DMS114 treated with DMSO at 0.1 percent for 48 hours (cell line): ENCODE results near the gene UBE2E2.
"Not testable (repeated sequence)": the region's sequence is repeated elsewhere in the genome, so short reads cannot be mapped to it uniquely, and the experiment has no call there.

Experiments
- DNase-seq: peaks from one replicate; lab custom pipeline; 2025; ENCODE audit not compliant: unreplicated experiment; lab: John Stamatoyannopoulos, UW

The UBE2E2 gene

DNA sequence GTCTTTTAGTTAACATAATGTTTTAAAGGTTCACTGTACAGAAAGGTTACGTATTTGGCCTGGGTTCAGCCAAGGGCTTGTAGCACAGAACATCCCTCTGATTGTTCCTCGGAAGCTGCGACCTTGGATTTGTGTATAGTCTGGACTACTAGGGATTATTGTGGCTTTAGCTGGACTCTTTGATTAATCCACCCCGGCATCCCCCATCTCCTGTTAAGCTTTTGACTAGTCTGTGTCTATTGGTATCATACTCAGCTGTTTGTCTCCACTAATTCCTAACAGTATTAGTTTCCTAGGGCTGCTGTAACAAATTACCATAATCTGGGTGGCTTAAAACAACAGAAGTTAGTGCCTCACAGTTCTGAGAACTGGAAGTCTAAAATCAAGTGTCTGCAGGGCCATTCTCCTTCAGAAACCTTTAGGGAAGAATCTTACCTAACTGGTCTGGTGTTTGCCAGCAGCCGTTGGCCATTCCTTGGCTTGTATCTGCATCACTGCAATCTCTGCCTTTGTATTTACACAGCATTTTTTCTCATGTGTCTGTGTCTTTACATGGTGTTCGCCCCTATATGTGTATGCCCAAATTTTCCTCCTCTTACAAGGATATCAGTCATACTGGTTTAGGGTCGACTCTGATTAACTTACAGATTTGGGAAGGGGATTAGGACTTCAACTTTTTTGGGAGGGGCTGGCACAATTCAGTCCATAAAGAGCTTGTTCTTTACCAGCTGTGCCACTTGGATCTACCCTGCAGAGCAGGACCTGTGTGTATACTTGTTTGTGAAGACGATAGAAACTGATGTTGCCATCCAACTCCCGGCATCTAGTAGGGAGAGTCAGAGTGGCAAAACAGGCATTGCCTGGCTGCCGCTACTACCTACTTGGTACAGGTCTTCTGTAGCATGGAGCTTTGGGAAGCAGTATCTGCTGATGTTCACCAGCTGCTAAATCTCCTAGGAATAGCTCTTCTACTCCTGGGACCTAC, 117.8 kb downstream of the UBE2E2 start:
- no peak for DNase-seq

DNA sequence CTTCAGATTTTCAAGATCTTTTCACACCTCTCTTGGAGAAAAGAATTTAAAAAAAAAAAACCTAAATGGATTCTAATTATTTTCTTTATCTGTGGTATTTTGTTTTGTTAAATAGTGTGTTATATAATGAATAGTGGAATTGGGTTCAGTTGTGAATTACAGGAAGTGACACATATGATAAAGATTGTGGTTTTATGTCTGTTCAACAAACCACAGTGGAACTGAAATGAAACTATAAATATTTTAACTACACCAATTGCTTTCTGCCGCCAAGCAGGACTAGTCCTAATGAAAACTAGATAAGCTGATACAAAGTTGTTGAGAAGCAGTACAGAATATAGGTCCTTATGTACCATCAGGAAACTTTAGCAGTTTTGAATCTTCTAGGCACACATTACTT, 121.6 kb downstream of the UBE2E2 start:
- DNase-seq: no peak

DNA sequence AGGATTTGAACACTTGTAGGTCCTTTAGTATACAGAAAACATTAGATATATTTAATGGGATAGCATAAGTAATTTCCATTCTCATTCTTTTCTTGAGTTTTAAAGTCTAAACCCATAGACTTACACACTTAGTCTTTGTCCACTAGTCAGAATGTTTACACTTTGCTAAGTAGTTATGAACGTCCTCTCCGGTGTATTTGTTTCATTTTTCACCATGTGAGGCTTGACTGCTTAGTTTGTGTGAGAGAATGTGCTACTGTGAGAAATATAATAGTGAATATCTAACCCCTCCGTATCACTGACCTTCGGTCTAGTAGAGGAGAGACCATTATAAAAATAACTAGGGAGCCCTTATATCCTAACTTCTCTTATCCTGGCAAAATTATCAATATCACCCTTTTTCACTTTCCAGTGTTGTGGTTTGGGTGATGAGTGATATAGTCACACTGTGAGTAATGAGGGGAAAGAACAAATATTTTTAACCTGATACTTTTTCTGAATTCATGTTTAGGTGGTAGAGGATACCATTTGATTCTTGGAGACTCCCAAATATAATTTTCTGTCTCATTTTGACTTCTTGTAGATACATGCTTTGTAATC, 122.4 kb downstream of the UBE2E2 start:
- no peak for DNase-seq

DNA sequence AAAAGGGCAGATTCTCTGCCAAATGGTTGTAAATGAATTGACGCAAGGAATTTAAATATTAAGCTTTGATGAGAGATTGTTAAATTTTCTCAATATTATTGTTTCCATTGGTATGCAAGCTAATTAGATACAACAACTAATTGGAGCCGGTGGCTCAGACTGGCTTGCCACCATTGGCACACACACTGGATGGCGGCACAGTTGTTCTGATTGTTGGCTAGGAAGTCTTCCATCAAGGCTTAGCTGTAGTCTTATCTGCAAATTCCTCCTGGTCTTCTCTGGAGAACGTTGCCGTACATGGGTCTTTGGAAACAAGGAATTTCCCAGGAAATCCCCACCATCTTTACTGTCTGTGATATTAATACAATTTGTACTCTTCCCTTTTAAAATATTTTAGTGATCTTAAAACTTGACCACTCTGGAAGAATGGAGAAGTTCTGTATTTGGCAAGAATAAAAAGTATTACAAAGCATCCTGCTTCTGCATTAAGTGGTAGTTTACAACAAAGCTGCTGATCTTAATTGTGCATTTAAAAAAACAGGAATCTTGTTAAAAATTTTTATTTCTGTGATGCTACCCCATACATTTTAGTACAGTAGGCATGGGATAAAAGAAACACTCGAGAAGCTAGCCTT, 126.5 kb downstream of the UBE2E2 start:
- DNase-seq: no peak

DNA sequence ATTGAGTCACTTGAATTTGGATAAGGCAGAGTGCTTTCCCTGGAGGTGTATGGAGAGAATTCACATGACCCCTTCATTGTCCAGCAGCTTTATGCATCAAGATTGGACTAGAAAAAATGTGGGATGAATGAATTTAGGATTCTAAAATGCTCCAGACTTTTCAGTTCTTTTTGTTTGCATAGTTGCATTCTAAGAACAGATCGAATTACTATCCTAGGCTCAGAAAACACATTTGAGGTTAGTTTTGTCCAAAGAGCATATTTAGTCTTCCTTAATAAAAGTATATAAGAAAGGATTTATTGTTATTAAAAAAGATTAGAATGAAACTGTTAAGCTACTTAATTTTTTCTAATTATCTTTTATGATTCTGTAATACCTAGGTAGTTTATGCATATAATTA, 127.4 kb downstream of the UBE2E2 start:
- no peak for DNase-seq

DNA sequence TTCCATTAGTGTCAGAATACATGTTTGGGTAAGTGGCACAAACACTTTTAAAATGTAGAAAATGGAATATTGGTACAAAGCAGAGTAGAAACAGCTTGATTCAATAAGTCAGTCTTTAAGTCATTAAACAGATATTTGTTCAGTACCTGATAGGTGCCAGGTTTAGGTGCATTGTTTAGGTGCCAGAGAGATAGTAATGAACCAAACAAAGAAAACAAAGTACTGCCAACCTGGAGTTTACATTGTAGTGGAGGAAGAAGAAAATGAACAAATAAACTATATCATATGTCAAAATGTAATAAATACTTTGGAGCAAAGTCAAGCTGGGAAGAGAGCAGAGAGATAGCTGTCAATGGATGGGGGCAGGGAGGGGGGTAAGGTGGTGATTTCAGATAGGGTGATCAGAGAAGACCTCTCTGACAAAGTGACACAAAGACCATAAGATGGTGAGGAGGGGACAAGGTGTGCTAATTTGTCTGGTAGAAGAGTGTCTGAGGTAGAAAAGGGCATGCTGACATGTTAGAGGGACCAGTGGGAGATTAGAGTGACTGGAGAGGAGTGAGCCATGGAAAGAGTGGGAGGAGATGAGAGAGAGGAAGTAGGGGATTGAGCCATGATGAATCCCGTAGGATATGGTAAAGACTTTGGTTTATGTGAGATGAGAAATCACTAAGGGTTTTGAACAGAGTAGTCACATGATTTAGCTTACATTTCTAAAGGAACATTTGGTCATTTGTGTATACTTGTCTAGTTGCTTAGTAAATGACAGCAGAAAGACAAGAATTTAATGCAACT, 128.2 kb downstream of the UBE2E2 start:
- DNase-seq: no peak

DNA sequence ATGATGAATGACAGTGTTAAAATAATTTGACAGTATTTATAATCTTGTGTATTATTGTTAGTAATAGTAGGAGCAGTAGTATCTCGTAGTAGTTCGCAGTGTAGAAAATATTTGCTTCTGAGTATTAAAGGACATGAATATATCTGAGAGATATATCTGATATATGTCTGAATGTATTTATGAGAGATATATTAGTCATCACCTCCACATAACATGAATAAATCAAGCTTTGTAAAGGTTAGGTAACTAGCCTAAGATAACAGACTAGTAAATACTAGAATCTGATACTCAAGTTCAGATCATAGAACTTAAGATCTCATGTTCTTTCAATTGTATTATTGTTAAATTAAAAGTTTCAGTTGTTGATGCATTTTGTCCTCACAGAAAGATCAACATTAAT, 130.5 kb downstream of the UBE2E2 start:
- DNase-seq: no peak

DNA sequence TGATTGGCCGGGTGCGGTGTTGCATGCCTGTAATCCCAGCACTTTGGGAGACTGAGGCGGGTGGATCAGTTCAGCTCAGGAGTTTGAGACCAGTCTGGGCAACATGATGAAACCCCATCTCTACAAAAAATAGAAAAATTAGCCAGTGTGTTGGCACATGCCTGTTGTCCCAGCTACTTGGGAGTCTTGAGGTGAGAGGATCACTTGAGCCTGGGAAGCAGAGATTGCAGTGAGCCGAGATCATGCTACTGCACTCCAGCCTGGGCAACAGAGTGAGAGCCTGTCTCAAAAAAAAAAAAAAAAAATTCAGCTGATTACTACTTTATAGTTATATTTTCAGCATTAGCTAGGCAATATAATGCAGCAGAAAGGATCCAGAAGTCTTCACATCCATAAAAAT, 133.7 kb downstream of the UBE2E2 start:
- not testable (repeated sequence) for DNase-seq

DNA sequence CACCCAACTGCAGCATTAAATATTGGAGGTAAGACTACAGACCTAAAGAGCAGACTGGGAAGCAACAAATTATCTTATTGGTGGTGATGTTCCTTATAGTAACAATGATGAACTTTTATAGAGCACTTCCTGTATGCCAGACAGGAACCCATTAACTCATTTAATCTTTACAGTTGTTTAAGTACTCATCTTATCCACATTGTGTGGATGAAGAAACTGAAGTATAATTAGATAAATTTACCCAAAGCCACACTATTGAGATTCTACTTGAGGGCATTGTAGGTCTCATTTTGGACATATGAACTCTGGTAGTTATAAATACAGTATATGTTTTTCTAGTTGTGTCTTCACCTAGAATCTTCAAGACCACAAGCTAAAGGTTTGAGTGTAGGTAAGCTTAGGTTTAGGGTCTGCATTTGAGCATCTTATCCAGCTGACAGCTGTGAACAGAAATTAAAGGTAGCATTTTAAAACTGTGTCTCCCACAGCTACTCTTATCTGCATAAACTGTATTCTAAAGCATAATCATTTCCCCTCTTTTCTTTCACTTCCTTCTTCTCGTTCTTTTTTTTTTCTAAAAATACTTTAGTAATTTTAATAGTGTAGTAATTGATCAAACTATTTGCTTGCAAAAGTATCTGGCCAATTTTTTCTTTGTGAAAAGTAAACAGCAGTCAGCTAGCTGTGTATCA, 138.2 kb downstream of the UBE2E2 start:
- no peak for DNase-seq

DNA sequence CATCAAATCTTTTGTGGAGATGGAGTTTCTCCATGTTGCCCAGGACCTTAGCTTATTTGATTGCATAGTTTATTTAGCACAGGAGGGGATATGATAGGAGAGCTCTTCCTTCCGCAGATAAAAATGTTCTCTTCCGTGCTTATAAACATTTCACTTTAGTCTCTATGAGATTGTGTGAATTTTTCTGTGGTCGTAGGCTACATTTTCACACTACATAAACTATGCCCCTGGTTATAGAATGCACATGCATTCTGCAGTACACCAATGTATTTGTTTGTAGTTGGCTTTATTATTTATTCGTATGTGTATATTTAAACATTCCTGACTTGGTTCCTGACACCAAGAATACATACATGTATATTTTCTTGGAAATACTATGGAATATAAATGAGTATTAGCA, 139.2 kb downstream of the UBE2E2 start:
- no peak for DNase-seq

DNA sequence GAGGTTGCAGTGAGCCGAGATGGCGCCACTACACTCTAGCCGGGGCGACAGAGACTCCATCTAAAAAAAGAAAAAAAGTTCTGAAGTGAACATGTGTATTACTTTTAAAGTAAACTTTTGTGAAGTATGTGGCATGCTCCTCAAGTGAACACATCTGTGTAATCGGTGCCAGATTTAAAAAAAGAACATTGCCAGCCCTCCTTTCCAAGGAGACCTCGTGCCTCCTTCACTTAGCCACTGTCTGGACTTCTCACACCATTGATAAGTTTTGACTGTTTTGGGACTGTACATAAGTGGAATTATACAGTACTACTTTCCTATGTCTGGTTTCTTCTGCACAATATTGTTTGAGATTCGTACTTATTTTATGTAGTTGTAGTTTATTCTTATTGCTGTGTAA, 140.4 kb downstream of the UBE2E2 start:
- DNase-seq: no peak

DNA sequence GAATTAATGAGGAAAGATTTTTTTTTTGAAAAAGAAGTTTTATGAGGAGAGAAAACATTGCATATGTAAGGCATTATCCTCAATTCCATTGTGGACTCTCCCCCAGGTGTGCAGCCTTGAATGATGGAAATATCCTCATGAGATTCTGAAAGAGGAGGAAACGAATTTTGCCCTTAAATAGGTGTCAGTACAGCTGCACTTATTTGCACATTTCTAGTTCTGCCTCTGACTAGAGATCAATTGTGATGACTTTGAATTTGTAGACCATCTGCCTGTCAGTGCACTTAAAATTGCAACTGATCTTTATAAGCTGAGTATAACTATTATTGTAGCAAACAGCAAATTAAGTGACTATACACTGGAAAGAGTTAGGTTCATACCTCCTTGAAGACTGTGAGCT, 141.8 kb downstream of the UBE2E2 start:
- DNase-seq: no peak

DNA sequence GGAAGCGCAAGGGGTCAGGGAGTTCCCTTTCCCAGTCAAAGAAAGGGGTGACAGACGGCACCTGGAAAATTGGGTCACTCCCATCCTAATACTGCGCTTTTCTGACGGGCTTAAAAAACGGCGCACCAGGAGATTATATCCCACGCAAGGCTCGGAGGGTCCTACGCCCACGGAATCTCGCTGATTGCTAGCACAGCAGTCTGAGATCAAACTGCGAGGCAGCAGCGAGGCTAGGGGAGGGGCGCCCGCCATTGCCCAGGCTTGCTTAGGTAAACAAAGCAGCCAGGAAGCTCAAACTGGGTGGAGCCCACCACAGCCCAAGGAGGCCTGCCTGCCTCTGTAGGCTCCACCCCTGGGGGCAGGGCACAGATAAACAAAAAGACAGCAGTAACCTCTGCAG, 146.3 kb downstream of the UBE2E2 start:
- not testable (repeated sequence) for DNase-seq

DNA sequence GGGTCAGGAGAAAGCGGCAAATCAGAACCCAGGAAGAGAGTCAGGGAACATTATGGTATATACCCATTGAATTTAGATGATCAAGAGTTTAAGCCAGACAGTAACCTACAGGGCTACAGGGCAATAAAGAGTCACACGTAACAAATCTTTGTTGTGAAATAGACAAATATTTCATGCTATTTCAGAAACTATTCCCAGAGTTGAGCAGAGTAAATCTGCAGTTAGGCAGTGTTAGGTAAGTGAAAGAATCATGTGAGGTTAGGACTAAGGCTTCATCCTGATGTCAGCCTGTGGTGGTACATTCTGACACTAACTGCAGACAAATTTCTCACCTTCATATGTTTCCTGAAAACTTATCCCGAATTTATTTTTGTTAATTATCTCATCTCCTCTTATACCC, 153.0 kb downstream of the UBE2E2 start:
- no peak for DNase-seq

DNA sequence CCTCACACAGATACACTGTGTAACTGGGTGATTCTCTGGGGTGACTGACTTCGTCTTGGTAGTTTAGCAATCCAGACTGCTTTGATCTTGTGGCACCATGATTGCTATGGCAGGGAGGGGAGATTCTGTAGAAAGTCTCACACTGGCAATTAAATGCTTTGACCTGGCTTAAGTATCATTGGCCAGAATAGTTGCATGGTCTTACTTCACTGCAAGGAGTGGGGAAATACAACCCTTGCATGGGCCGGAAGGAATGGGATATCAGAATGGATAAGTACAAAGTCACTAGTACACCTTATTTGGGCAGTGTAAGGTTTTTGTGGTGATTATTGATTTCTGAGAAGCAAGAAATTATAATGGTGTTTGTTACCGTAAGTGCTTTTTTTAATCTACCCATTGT, 153.8 kb downstream of the UBE2E2 start:
- DNase-seq: no peak

DNA sequence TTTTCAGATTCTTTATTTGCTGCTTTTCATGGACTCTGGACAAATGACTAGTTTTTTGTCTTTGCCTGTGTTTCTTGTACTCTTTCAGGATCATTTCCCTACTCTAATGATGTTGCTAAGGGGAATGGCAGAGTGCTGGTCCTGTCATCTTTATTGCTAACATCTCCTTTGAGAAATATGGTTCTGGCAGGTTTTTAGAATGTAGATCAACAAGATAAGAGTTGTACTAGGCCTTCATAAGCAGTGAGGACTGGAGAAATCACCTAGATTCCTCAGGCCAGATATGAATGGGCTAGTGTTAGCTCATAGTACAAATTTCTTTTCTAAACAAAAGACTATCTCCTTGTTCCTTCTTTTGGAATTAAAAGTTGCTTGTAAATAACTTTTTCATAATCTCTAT, 156.0 kb downstream of the UBE2E2 start:
- DNase-seq: no peak

DNA sequence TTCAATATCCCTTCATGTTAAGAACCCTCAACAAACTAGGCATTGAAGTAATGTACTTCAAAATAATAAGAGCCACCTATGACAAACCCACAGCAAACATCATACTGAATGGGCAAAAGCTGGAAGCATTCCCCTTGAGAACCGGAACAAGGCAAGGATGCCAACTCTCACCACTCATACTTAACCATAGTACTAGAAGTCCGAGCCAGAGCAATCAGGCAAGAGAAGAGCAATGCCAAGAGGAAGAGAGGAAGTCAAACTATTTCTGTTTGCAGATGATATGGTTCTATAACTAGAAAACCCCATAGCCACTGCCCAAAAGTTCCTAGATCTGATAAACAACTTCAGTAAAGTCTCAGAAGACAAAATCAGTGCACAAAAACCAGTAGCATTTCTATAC, 161.9 kb downstream of the UBE2E2 start:
- DNase-seq: no peak

DNA sequence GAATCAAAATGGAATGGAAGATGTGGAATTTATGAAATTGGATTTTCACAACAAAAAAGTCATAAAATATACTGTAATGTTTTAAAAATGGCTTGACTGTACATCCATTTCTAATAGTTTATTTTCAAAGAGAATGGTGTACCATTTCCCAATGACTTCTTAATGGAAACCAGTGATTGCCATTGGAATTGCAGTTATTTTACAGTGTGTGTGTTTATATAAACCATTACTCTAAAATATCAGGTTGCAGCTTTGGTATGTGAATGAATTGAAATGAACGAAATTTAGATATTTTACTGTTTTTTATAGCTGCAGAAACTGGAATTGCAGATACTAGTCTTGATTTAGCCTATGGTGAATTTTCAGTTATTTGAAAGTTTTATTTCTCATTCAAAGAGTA, 165.6 kb downstream of the UBE2E2 start:
- DNase-seq: no peak

DNA sequence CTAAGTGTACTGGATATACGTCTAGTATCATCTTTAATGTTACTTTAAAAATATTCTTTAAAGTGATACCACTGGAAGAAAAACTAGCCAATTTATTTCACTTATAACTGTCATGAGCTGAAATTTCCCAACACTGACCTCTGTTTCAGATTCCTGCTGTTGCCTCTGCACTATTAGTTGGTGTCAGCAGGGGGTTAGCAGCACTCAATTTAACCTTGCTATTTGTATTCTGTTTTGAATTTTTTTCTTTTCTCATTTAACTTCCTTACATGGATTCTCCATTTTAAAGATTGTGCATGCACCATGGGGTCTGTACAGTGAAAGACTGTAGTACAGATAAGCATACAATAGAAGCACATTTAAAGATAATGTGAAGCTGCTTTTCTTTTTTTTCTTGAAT, 169.2 kb downstream of the UBE2E2 start:
- no peak for DNase-seq

DNA sequence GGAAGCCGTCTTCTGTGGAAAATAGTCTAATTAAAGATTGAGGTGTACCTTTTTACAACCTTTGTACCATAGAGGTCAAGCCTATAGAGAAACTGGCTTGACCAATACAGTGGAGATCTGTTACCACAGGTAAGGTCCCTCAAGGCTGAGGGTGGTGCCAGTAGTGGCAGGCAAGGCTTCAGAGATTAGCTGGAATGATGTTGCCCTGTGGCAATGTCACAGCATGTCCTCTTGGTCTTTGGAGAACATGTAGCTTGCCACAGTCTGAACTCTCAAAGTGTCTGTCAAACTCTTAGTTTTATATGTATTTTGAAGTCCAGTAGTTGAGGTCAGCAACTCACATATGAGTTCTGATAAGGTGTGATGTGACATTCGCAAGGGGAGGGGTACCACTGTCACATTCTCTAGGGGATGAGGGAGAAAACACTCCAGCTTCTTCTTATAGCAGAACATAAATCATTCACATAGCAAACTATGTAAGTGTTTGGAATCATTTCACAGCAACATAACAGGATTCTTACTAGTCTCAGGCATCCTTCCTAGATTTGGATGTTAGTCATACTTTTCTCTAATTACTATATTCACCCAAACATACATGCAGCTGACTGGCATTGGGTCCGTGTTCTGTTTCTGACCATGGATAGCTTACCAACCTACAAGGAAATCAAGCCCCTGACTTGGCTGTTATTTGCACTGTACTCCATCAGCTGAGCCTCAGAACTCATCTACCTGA, 173.6 kb downstream of the UBE2E2 start:
- no peak for DNase-seq
